ENCODE results near the gene ALPP.
A peak's percentile ranks its signal among the peaks of the same experiment; 100 is the strongest.

Gene ALPP

DNA sequence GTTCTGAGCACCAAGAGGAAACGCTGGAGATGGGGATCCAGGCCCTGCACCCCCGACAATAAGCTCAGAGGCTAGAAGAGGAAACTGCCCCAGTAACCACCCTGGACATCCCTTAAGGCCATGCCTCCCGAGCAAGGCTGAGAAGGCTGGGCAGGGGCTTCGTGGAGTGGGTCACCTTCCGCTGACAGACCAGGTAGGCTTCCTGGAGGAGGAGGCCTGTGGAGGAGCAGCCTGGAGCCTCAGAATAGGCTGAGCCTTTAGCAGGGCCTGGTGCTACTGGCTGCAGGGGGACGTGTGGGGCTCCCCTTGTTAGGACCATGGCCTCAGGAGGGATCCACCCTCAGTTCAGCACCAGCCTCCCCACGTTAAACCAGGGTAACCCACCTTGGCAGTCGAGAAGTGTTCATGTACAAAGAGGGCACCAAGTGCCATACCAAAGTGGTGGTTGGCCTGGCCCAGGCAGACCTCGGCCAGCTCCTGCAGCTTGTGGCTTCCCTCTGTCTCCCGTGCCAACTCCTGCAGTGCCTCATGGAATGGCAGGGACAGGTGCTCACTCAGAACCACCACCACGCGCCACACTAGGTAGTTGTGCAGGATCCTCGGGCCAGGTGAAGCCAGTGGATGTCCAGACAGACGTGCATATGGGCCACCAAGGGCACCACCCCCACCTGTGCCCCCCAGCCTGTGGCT, 28.5 kb upstream of the ALPP start:
- no peaks in the 10 kb centered on the region for H3K4me1 ChIP-seq (ENCODE audit: insufficient read depth, low read length)
- H3K36me3 ChIP-seq (ENCODE audit: insufficient read depth, low read length) = no peaks in the 10 kb centered on the region
- TF ChIP-seq EZH2 (IDR thresholded peaks at IDR 0.05; ENCODE audit: borderline replicate concordance, low read depth, low read length, severe bottlenecking) = no peak
- TF ChIP-seq, protein P1, sequence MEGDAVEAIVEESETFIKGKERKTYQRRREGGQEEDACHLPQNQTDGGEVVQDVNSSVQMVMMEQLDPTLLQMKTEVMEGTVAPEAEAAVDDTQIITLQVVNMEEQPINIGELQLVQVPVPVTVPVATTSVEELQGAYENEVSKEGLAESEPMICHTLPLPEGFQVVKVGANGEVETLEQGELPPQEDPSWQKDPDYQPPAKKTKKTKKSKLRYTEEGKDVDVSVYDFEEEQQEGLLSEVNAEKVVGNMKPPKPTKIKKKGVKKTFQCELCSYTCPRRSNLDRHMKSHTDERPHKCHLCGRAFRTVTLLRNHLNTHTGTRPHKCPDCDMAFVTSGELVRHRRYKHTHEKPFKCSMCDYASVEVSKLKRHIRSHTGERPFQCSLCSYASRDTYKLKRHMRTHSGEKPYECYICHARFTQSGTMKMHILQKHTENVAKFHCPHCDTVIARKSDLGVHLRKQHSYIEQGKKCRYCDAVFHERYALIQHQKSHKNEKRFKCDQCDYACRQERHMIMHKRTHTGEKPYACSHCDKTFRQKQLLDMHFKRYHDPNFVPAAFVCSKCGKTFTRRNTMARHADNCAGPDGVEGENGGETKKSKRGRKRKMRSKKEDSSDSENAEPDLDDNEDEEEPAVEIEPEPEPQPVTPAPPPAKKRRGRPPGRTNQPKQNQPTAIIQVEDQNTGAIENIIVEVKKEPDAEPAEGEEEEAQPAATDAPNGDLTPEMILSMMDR (IDR thresholded peaks at IDR 0.05; ENCODE audit: borderline replicate concordance, extremely low read depth, low read length, poor library complexity, severe bottlenecking) = no peak
- no peak overlapping the region for H2AFZ ChIP-seq (ENCODE audit: low read depth, low read length)
- no peaks in the 10 kb centered on the region for H3K9me3 ChIP-seq (ENCODE audit: insufficient read depth, low read length, severe bottlenecking)
- no peak overlapping the region for H3K4me2 ChIP-seq (ENCODE audit: insufficient read depth, low read length)
- no peak overlapping the region for H3K27ac ChIP-seq (ENCODE audit: low read length)
- no peaks in the 10 kb centered on the region; the same call in 1 of the 2 replicates for H4K20me1 ChIP-seq (ENCODE audit: insufficient read depth, low read length)
- no peak overlapping the region for H3K4me3 ChIP-seq (ENCODE audit: low read depth in 1 of 2, low read length in 2 of 2)
- H3K79me2 ChIP-seq (ENCODE audit: insufficient read depth, low read length) = no peaks in the 10 kb centered on the region
- DNase-seq (no peak), ATAC-seq (ENCODE audit: insufficient read depth, low read depth) (0 out of 3 replicates have a peak, but pooled peaks have one; percentile 13)
- H3K9ac ChIP-seq (ENCODE audit: low read depth, low read length) = no peak overlapping the region
- H3K27me3 ChIP-seq (ENCODE audit: insufficient read depth, low read length, poor library complexity) = no peaks in the 10 kb centered on the region

DNA sequence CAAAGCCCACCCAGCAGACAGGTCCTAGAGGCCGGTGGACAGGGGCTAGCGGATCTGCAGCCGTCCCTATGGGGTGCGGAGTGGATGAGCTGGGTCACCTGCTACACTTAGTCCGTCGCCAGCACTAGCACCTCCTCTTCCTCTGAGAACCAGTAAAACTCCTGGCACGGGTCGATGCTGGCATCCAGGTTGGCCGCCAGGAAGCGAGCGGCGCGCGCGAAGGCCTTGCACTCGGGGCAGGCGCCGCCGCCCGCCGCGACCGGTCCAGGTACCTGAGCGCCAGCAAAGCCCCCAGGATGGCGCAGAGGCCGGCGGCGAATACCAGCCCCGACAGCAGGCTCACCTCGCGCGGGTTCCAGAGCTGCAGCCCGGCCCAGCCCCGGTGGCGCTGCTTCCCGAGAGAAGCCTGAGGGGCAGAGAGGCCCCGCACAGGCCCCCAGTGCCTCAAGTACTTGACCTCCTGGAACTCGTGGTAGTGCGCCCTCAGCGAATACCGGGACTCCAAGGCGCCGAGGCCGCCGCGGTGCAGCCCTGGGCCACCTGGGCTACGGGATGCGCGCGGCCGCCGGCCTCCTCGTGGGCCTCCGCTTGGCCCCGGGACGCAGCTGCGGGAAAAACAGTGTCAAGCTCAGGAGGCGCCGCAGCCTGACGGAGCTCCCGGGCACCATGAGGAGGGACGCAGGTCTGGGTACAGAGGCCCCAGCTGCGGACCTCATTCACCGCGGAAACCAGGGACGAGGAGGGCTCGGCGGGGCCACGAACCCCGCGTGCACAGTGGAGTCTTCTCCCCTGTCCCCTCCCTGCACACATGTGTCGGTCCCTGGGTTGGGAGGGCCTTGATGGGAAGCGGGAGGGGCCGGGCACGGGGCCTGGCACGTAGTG, 27.5 kb upstream of the ALPP start:
- Histone ChIP-seq H2AFZ (ENCODE audit: low read depth, low read length) (no peak overlapping the region), H3K9me3 (ENCODE audit: insufficient read depth, low read length, severe bottlenecking) (no peaks in the 10 kb centered on the region), H3K9ac (ENCODE audit: low read depth, low read length) (no peak overlapping the region), H3K79me2 (ENCODE audit: insufficient read depth, low read length) (no peaks in the 10 kb centered on the region), H3K27ac (ENCODE audit: low read length) (no peak overlapping the region), H3K4me2 (ENCODE audit: insufficient read depth, low read length) (no peak overlapping the region), H3K4me1 (ENCODE audit: insufficient read depth, low read length) (no peaks in the 10 kb centered on the region), H4K20me1 (ENCODE audit: insufficient read depth, low read length) (no peaks in the 10 kb centered on the region), H3K4me3 (ENCODE audit: low read depth in 1 of 2, low read length in 2 of 2) (no peak overlapping the region), H3K27me3 (ENCODE audit: insufficient read depth, low read length, poor library complexity) (no peaks in the 10 kb centered on the region), H3K36me3 (ENCODE audit: insufficient read depth, low read length) (no peaks in the 10 kb centered on the region)
- DNase-seq (no peak), ATAC-seq (ENCODE audit: insufficient read depth, low read depth) (no peak)
- no peak for TF ChIP-seq EZH2 (IDR thresholded peaks at IDR 0.05; ENCODE audit: borderline replicate concordance, low read depth, low read length, severe bottlenecking)
- TF ChIP-seq, protein P1 (IDR thresholded peaks at IDR 0.05; ENCODE audit: borderline replicate concordance, extremely low read depth, low read length, poor library complexity, severe bottlenecking) = no peak

DNA sequence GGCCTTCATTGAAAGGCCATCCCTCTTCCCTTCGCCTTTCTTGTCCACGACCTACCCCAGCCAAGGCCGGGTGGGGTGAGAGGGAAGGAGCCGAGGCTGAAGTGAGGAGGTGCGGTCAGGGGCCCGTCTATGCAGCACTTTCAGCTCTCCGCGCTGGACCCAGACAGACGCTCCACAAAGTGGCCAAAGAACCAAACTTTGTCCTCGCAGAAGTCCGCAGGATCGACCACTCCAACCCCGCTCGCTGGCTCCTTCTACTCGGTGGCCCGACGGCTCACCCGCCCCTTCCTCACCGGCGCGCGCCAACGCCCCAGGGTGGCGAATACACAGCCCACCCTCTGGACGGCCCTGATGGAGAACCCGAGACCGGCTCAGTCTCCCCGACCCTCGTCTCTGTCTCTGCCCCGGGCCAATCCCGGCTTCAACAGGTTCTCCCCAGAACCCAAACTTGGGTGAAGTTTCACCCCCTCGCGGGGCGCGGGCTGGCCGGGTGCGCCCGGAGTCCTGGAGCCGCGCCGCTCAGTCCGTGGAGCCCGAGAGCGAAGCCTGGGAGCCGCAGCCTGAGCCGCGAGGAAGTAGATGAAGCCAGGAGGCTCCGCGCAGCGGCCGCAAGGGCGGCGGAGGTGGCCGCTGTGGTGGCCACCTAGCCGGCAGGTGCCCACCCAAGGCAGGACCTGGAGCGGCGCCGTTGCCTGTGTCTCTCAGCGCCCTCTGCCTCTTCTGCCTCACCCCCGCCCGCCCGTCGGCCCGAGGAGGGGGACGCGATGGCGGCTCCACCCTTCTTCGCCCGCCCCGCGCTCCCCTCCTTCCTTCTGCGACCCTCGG, 26.7 kb upstream of the ALPP start:
- Histone ChIP-seq H3K79me2 (ENCODE audit: insufficient read depth, low read length) (no peaks in the 10 kb centered on the region), H4K20me1 (ENCODE audit: insufficient read depth, low read length) (no peaks in the 10 kb centered on the region), H2AFZ (ENCODE audit: low read depth, low read length) (no peak overlapping the region), H3K4me2 (ENCODE audit: insufficient read depth, low read length) (no peak overlapping the region), H3K9ac (ENCODE audit: low read depth, low read length) (no peak overlapping the region), H3K4me1 (ENCODE audit: insufficient read depth, low read length) (no peaks in the 10 kb centered on the region), H3K9me3 (ENCODE audit: insufficient read depth, low read length, severe bottlenecking) (no peaks in the 10 kb centered on the region), H3K36me3 (ENCODE audit: insufficient read depth, low read length) (no peaks in the 10 kb centered on the region), H3K4me3 (ENCODE audit: low read depth in 1 of 2, low read length in 2 of 2) (no peak overlapping the region), H3K27me3 (ENCODE audit: insufficient read depth, low read length, poor library complexity) (no peaks in the 10 kb centered on the region), H3K27ac (ENCODE audit: low read length) (no peak overlapping the region)
- TF ChIP-seq EZH2 (IDR thresholded peaks at IDR 0.05; ENCODE audit: borderline replicate concordance, low read depth, low read length, severe bottlenecking) = no peak
- TF ChIP-seq, protein P1 (IDR thresholded peaks at IDR 0.05; ENCODE audit: borderline replicate concordance, extremely low read depth, low read length, poor library complexity, severe bottlenecking) = no peak
- no peak for DNase-seq
- no peak for ATAC-seq (ENCODE audit: insufficient read depth, low read depth)
